GM21528 (cell line): ENCODE measurements around the gene STX1B.

ENCODE experiments used
- ATAC-seq: cut with Tn5 transposase; IDR thresholded peaks from one replicate; pipeline ENCODE4 v1.9.1; 2021; ENCODE audit warnings: mild to moderate bottlenecking, moderate library complexity; ENCODE audit not compliant: unreplicated experiment, low FRiP score

Gene STX1B

DNA sequence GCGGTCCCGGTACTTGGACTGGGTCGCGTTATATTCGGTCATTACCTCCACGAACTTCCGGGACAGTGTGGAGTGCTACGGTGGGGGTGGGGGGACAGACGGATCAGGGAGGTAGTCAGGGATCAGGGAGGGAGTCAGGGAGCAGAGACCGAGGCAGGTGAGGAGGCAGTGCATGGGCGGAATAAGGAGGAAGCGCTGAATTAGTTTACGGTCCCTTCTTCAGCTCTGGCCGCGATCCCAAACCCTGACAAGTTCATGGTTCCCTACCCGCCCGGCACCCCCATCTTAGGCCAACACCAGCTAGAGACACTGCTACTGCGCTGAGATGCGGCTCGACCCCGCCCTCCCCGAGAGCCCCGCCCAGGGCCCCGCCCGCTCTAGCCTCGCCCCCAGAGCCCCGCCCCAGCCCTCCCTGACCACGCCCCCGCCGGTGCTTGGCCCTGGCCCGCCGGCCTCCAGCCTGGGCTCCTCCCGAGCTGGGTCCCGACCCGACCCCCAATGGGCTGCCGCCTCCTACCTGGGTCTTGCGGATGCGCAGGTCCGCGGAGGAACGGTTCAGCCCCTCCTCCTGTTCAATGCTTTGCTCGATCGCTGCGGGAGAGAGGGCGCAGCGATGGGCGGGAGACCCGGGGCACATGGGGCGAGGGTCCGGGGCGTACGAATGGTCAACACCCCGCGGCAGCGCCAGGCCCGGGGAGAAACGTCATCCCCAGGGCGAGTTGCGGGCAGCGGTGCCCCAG is 13.3 kb downstream of the STX1B start:
- peak; percentile 74 for ATAC-seq

GRCh38 chr16:30996324-30996984 is 14.0 kb downstream of the STX1B start:
- ATAC-seq, result no peak

- no peak for ATAC-seq
Observed at GRCh38 chr16:30995927-30996323, 14.5 kb downstream of the STX1B start.

DNA sequence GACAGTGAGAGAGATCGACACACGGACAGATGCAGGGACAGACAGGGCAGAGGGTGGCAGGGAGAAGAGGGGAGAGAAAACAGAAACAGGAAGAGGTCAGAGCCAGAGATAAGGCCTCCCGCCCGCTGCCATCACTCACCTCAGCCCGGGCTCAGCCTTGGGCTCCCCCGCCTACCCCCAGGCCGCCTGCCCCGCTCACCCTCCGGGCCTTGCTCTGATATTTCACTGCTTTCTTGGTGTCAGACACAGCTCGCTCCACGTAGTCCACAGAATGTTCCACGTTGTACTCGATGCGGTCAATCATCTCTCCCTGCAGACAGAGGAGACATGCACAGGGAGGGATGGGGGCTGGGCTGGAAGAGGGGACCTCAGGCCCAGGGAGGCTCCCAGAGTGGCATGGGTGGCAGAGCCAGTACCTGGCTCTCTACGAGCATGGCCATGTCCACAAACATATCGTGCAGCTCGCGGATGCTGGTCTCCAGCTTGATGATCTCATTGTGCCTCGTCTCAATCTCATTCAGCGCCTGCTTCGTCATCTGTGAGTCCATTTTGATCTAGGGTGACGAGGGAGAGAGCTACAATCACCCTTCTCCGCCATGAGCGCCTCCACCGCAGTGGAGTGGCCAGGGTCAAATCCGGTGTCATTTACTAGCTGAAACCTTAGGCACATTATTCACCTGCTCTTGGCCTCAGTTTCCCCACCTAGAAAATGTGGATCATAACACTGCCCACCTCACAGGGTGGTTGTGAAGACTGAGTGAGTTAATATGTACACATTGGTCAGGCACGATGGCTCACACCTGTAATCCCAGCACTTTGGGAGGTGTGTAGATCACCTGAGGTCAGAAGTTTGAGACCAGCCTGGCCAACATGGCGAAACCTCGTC is 17.3 kb downstream of the STX1B start:
- no peak for ATAC-seq

DNA sequence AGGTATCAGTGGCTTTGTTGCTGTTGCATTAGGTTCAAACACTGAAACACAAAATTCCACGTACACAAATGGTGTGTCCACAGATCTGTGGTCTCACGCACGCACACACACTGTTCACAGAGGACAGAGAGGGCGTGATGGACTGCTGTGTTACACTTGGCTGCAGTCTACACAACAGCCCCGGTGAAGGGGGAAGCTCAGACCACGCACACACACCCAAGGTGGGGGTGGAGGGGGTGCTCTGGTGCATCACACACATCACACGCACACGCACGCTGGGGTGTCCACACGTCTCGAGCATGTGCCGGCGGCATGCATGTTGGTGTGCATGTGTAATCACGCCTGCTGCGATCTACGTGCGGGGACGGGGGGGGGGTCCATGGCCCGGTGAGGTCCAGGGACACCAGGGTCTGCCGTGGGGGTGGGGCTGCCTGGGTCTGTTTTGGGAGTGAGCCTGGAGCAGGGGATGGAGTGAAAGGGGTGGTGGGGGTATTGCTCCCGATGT is 18.1 kb downstream of the STX1B start:
- ATAC-seq, result no peak

GRCh38 chr16:30991052-30991451 is 19.4 kb downstream of the STX1B start:
- no peak for ATAC-seq

GRCh38 chr16:30990105-30990504 is 20.3 kb downstream of the STX1B start:
- no peak for ATAC-seq

GRCh38 chr16:30989469-30990047 is 20.9 kb downstream of the STX1B start:
- no peak for ATAC-seq

- ATAC-seq, result no peak
Observed at GRCh38 chr16:30987581-30988190, 22.8 kb downstream of the STX1B start.

- ATAC-seq, result no peak
Observed at GRCh38 chr16:30986129-30986991, 24.1 kb downstream of the STX1B start.

DNA sequence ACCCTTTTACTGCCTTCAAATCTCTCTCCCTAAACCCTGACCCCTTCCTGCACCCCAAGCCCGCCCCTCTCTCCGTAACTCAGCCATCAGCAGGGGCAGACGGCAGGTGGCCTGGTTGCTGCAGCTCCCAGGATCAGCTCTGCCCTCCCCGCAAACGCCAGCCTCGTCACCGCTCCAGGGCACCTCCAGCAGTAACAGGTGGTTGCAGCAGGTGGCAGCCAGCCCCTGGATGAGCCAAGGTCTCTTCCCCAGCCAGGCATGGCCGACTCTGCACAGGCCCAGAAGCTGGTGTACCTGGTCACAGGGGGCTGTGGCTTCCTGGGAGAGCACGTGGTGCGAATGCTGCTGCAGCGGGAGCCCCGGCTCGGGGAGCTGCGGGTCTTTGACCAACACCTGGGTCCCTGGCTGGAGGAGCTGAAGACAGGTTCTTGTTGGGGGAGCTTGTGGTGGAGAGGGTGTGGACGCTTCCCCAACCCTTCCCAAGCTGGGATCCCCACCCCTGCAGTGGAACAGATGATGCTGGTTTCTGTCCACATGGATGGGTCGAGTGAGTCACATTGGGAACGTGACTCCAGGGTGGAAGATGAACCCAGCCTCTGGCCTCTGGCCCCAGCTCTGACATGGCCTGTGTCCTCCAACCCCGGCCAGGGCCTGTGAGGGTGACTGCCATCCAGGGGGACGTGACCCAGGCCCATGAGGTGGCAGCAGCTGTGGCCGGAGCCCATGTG is 24.9 kb downstream of the STX1B start:
- no peak for ATAC-seq

- no peak for ATAC-seq
Observed at GRCh38 chr16:30984669-30985400, 25.6 kb downstream of the STX1B start, which contains the start of gene HSD3B7. TSS of gene HSD3B7 (plus strand) at chr16:30985207. CDS start at chr16:30985659, 452 bp downstream.

DNA sequence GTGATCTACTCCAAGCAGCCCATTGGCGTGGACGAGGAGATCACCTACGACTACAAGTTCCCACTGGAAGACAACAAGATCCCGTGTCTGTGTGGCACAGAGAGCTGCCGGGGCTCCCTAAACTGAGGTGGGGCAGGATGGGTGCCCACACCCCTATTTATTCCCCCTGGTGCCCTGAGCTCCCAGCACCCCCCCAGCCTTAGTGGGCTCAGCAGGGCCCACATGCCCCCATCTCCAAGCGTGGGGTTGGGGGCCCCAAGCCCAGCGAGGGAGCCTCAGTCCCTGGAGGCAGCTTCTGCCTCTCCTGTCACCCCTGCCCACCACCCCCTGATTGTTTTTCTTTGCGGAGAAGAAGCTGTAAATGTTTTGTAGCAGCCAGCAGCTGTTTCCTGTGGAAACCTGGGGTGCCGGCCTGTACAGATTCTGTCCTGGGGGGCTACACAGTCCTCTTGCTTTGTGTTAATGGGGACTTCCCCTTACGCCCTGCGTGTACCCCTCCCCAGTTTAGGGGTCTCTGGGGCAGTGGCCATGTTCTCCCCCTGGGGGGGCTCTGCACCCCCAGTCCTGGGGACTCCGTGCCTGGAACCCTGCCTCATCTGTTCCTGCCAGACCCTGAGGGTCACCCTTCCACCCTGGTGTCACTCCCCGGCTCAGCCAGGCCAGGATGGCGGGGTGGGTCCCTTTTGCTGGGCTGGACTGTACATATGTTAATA is 26.4 kb downstream of the STX1B start:
- ATAC-seq, result no peak

DNA sequence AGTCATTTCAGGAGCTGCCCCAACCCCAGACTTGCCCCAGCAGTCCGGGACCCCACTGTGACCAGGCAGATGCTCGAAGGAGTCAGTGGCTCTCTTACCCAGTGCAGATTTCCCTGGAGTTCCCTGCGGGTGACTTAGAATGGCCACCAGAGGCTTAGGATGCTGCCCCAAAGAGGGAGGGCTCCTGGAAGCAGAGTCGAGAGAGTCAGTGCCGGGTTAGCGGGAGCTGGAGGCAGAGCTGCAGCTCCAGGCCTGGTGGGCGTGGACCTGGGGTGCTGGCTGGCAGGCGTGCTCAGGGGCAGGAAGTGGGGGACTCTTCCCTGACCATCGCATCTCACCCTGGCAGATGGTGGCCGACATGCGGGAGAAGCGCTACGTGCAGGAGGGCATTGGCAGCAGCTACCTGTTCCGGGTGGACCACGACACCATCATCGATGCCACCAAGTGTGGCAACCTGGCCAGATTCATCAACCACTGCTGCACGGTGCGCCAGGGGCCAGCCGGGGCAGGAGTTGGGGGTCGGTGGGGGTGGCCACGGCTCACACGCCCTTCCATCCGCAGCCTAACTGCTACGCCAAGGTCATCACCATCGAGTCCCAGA is 27.0 kb downstream of the STX1B start:
- no peak for ATAC-seq

DNA sequence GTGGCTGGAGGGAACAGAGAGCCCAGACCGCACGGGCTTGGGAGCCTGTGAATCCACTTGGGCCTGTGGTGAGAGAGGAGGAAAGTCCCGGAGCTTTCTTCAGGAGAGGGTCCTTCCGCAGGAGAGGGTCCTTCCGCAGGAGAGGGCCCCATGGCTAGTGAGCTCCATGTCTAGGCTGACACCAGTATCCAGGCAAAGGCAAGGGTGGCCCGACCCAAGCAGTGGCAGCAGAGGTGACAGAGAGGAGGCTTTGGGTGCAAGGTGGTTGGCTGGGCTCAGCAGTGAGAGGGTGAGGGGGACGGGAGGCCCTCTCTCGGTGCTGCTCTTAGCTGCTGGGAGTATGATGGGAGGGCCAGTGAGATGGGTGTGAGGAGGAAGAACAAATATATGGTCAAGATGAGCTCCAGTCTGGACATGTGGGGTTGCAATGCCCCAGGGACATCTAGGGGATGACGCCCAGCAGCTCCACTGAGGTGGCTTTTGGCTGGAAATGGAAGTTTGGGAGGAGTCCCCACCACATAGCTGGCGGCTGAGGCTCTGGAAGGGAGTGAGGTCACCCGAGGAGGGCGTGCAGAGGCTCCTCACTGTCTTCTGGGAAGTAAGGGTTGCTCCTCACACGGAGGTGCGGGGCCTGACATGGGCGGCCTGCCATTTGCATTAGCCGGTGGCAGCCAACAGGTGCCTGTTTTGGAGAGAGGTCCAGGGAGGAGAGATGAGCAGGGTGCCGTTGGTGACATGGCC is 27.7 kb downstream of the STX1B start:
- no peak for ATAC-seq

GRCh38 chr16:30980959-30981358 is 29.5 kb downstream of the STX1B start:
- no peak for ATAC-seq
